ENCODE measurements around the gene APBA3.

APBA3 gene

GRCh38 chr19:3725640-3726310 lies 35.7 kb downstream of the APBA3 start (continued):
- TF ChIP-seq ZNF423 (tag by site-specific recombination; IDR thresholded peaks at IDR 0.05) (no peak), ZNF544 (tag by site-specific recombination; IDR thresholded peaks at IDR 0.05) (no peak), SP2 (tag by site-specific recombination; IDR thresholded peaks at IDR 0.05) (peak; percentile 40), WT1 (tag by site-specific recombination; IDR thresholded peaks at IDR 0.05) (no peak), ZNF239 (tag by site-specific recombination; IDR thresholded peaks at IDR 0.05) (no peak)

GRCh38 chr19:3725121-3725520 lies 36.4 kb downstream of the APBA3 start:
- Histone ChIP-seq H3K9me3 (ENCODE audit: control insufficient read depth, insufficient read depth, low read depth, low read length) (no peaks in the 10 kb centered on the region), H3K4me3 (ENCODE audit: low read depth, low read length) (no peak overlapping the region), H3K4me1 (ENCODE audit: control insufficient read depth, insufficient read depth, low read length) (no peaks in the 10 kb centered on the region), H3K36me3 (ENCODE audit: control insufficient read depth in 2 of 2, insufficient read depth in 1 of 2, low read length in 2 of 2) (no peaks in the 10 kb centered on the region), H3K27ac (ENCODE audit: extremely low read depth, low read depth, low read length) (no peak overlapping the region)
- ChIA-PET CTCF (interaction anchor here (0.6 kb wide), 3 partner anchors 37 to 180 kb away, joined by 3 read pairs; partner anchors contain the start of gene MRPL54), POLR2A (no interaction called here)
- TF ChIP-seq ZNF768 (tag by site-specific recombination; IDR thresholded peaks at IDR 0.05) (0 out of 2 replicates have a peak, but pooled peaks have one; percentile 41), ZBTB48 (tag by site-specific recombination; IDR thresholded peaks at IDR 0.05) (no peak)

GRCh38 chr19:3723883-3724282 lies 37.6 kb downstream of the APBA3 start:
- H3K4me1 ChIP-seq (ENCODE audit: control insufficient read depth, insufficient read depth, low read length) = no peaks in the 10 kb centered on the region
- POLR2A ChIA-PET = interaction anchor here (1.4 kb wide), 1 partner anchor 39 kb away, joined by 4 read pairs; the partner anchor contains the start of gene MRPL54
- H3K4me3 ChIP-seq (ENCODE audit: low read depth, low read length) = no peak overlapping the region
- no peaks in the 10 kb centered on the region for H3K9me3 ChIP-seq (ENCODE audit: control insufficient read depth, insufficient read depth, low read depth, low read length)
- H3K27ac ChIP-seq (ENCODE audit: extremely low read depth, low read depth, low read length) = no peak overlapping the region
- H3K36me3 ChIP-seq (ENCODE audit: control insufficient read depth in 2 of 2, insufficient read depth in 1 of 2, low read length in 2 of 2) = no peaks in the 10 kb centered on the region
- CTCF ChIA-PET = interaction anchor here (1.2 kb wide), 1 partner anchor 11 kb away, joined by 3 read pairs; no protein-coding TSS in a partner anchor
- TF ChIP-seq ZNF639 (tag by site-specific recombination; IDR thresholded peaks at IDR 0.05) = no peak
- TF ChIP-seq, protein P1, sequence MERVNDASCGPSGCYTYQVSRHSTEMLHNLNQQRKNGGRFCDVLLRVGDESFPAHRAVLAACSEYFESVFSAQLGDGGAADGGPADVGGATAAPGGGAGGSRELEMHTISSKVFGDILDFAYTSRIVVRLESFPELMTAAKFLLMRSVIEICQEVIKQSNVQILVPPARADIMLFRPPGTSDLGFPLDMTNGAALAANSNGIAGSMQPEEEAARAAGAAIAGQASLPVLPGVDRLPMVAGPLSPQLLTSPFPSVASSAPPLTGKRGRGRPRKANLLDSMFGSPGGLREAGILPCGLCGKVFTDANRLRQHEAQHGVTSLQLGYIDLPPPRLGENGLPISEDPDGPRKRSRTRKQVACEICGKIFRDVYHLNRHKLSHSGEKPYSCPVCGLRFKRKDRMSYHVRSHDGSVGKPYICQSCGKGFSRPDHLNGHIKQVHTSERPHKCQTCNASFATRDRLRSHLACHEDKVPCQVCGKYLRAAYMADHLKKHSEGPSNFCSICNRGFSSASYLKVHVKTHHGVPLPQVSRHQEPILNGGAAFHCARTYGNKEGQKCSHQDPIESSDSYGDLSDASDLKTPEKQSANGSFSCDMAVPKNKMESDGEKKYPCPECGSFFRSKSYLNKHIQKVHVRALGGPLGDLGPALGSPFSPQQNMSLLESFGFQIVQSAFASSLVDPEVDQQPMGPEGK (tag by site-specific recombination; IDR thresholded peaks at IDR 0.05) = peak; percentile 35
- TF ChIP-seq ZNF274 (IDR thresholded peaks at IDR 0.05; ENCODE audit: low read length) = no peak
- no peak for TF ChIP-seq ZNF274 (tag by site-specific recombination; IDR thresholded peaks at IDR 0.05; ENCODE audit: borderline replicate concordance)

- TF ChIP-seq EGR2 (tag by site-specific recombination; IDR thresholded peaks at IDR 0.05; ENCODE audit: low read depth) = no peak
- TF ChIP-seq ZNF404 (tag by site-specific recombination; IDR thresholded peaks at IDR 0.05) = no peak
- no peak for TF ChIP-seq ZNF423 (tag by site-specific recombination; IDR thresholded peaks at IDR 0.05)
- peak; percentile 18; the same call in 1 of the 2 replicates for TF ChIP-seq SCRT2 (tag by site-specific recombination; IDR thresholded peaks at IDR 0.05)
- TF ChIP-seq, protein P1 (tag by site-specific recombination; IDR thresholded peaks at IDR 0.05) = no peak
- peak; percentile 97 for TF ChIP-seq ZFP3 (tag by site-specific recombination; IDR thresholded peaks at IDR 0.05; ENCODE audit: low read depth)
- H3K36me3 ChIP-seq (ENCODE audit: control insufficient read depth in 2 of 2, insufficient read depth in 1 of 2, low read length in 2 of 2) = no peaks in the 10 kb centered on the region
- ChIA-PET CTCF (interaction anchor here (1.2 kb wide), 1 partner anchor 10 kb away, joined by 3 read pairs; no protein-coding TSS in a partner anchor), POLR2A (interaction anchor here (0.6 to 1.4 kb wide), 2 partner anchors 40 to 265 kb away, joined by 3 to 4 read pairs; partner anchors contain the start of gene MRPL54)
- H3K9me3 ChIP-seq (ENCODE audit: control insufficient read depth, insufficient read depth, low read depth, low read length) = no peaks in the 10 kb centered on the region
- H3K4me1 ChIP-seq (ENCODE audit: control insufficient read depth, insufficient read depth, low read length) = no peaks in the 10 kb centered on the region
- no peak overlapping the region for H3K4me3 ChIP-seq (ENCODE audit: low read depth, low read length)
- no peak overlapping the region for H3K27ac ChIP-seq (ENCODE audit: extremely low read depth, low read depth, low read length)
These were observed 38.4 kb downstream of the APBA3 start for GRCh38 chr19:3723110-3723488.

All from HEK293 (cell line).